SK-N-SH (cell line): ENCODE measurements around the gene TLE1. TPM values are rescaled to one million over a fixed set of nuclear protein-coding genes. Genes with fewer than 3 reads are reported as not detected.

Source experiments
- CTCF ChIA-PET: fragments of 300-600, 350-600 bp; formaldehyde crosslinking; extraction: SDS; loops from one replicate; lab custom pipeline; 2021; lab: Yijun Ruan, JAX
- POLR2A ChIA-PET: fragments of 350-600 bp; sonication (Branson Sonifier 250); formaldehyde crosslinking; extraction: SDS; loops from one replicate; lab custom pipeline; 2020; ENCODE audit warnings: antibody characterized with exemption, inconsistent platforms; lab: Yijun Ruan, JAX
- DNase-seq: peaks from one replicate; pipeline ENCODE4 v3.0.0; 2012
- H2AFZ ChIP-seq: fragments of 200-600 bp; sonication (generic); 2 replicates; pipeline ENCODE4 v1.8.1; 2016; ENCODE audit warnings: antibody characterized with exemption, mild to moderate bottlenecking, low read depth
- H3F3A ChIP-seq: fragments of 200-600 bp; sonication (generic); replicated peaks from 2 replicates; pipeline ENCODE3; 2016; ENCODE audit warnings: antibody characterized with exemption, mild to moderate bottlenecking; ENCODE audit not compliant: insufficient read depth
- H3K27ac ChIP-seq, 2 experiments: fragments of 200-500 bp in 1 of 2; fragments of 200-600 bp in 1 of 2; sonication (Bioruptor generic) in 1 of 2; sonication (generic), shearing (Covaris generic) in 1 of 2; 2 replicates each; pipeline versions ENCODE4 v1.5.1 to v1.6.1; 2014 to 2016; ENCODE audit warnings: low read depth in 2 of 2, inconsistent platforms in 1 of 2, low read length in 1 of 2, mild to moderate bottlenecking in 1 of 2, mixed read lengths in 1 of 2
- H3K27me3 ChIP-seq: fragments of 200-600 bp; sonication (generic), shearing (Covaris generic); 2 replicates; pipeline ENCODE4 v1.6.1; 2016; ENCODE audit warnings: mixed run types; ENCODE audit not compliant: insufficient read depth
- H3K36me3 ChIP-seq, 2 experiments: fragments of 200-500 bp in 1 of 2; fragments of 200-600 bp in 1 of 2; sonication (Bioruptor generic) in 1 of 2; sonication (generic) in 1 of 2; replicated peaks in 1 of 2; 2 replicates each; pipeline versions ENCODE3 to v1.5.1; 2014 to 2016; ENCODE audit warnings: low read length in 1 of 2, mild to moderate bottlenecking in 1 of 2; ENCODE audit not compliant: insufficient read depth in 2 of 2, control insufficient read depth in 1 of 2
- H3K4me1 ChIP-seq, 2 experiments: fragments of 200-500 bp in 1 of 2; fragments of 200-600 bp in 1 of 2; sonication (Bioruptor generic) in 1 of 2; sonication (generic), shearing (Covaris generic) in 1 of 2; 2 replicates each; pipeline versions ENCODE4 v1.5.1 to v1.6.1; 2014 to 2016; ENCODE audit warnings: low read depth in 1 of 2, low read length in 1 of 2, mixed run types in 1 of 2; ENCODE audit not compliant: insufficient read depth in 2 of 2, control insufficient read depth in 1 of 2
- H3K4me2 ChIP-seq: fragments of 200-600 bp; sonication (generic), shearing (Covaris generic); 2 replicates; pipeline ENCODE4 v1.6.1; 2017; ENCODE audit warnings: mixed run types
- H3K4me3 ChIP-seq, 2 experiments: fragments of 200-500 bp in 1 of 2; fragments of 200-600 bp in 1 of 2; sonication (Bioruptor generic) in 1 of 2; sonication (generic), shearing (Covaris generic) in 1 of 2; 2 replicates each; pipeline versions ENCODE4 v1.5.1 to v1.8.1; 2014 to 2016; ENCODE audit warnings: low read depth in 2 of 2, inconsistent platforms in 1 of 2, low read length in 1 of 2, mild to moderate bottlenecking in 1 of 2, mixed read lengths in 1 of 2, moderate library complexity in 1 of 2
- H3K79me2 ChIP-seq: fragments of 200-600 bp; sonication (generic); 2 replicates; pipeline ENCODE4 v1.8.1; 2017; ENCODE audit warnings: mild to moderate bottlenecking; ENCODE audit not compliant: insufficient read depth
- H3K9ac ChIP-seq: fragments of 200-600 bp; sonication (generic); 2 replicates; pipeline ENCODE4 v1.6.1; 2017; ENCODE audit warnings: mixed run types
- H3K9me2 ChIP-seq: fragments of 200-600 bp; sonication (generic); 2 replicates; pipeline ENCODE4 v1.6.1; 2017; ENCODE audit warnings: mixed run types
- H3K9me3 ChIP-seq: fragments of 200-600 bp; sonication (generic); 2 replicates; pipeline ENCODE4 v1.6.1; 2017; ENCODE audit warnings: mixed run types, mild to moderate bottlenecking, moderate library complexity
- H4K20me1 ChIP-seq: fragments of 200-600 bp; sonication (generic); 2 replicates; pipeline ENCODE4 v1.6.1; 2017; ENCODE audit warnings: mild to moderate bottlenecking, mixed run types; ENCODE audit not compliant: insufficient read depth
- FOXJ3 ChIP-seq: sonication (generic); formaldehyde crosslinking; IDR thresholded peaks from 2 replicates; pipeline ENCODE4 v1.5.1; 2020; ENCODE audit warnings: mild to moderate bottlenecking, missing genetic modification reagents
- GABPA ChIP-seq: IDR thresholded peaks from 2 replicates; pipeline ENCODE4 v1.4.0; 2012; ENCODE audit warnings: low read depth, mild to moderate bottlenecking
- GATA2 ChIP-seq: sonication (generic); formaldehyde crosslinking; IDR thresholded peaks from 2 replicates; pipeline ENCODE4 v1.5.0; 2020; ENCODE audit warnings: mild to moderate bottlenecking, missing genetic modification reagents
- JUND ChIP-seq: IDR thresholded peaks from 2 replicates; pipeline ENCODE4 v1.4.0; 2012
- MEF2A ChIP-seq: IDR thresholded peaks from 2 replicates; pipeline ENCODE4 v1.4.0; 2012; ENCODE audit warnings: low read depth, borderline replicate concordance
- MXI1 ChIP-seq: IDR thresholded peaks from 2 replicates; pipeline ENCODE4 v1.6.1; 2012; ENCODE audit warnings: mild to moderate bottlenecking, low read depth, low read length, improper control_type of control experiment
- NFIC ChIP-seq: IDR thresholded peaks from 2 replicates; pipeline ENCODE4 v1.4.0; 2012; ENCODE audit warnings: borderline replicate concordance
- NRF1 ChIP-seq: IDR thresholded peaks from 2 replicates; pipeline ENCODE4 v1.6.1; 2012; ENCODE audit warnings: low read depth, mild to moderate bottlenecking, low read length
- POLR2AphosphoS5 ChIP-seq: IDR thresholded peaks from 2 replicates; pipeline ENCODE4 v1.6.1; 2012; ENCODE audit warnings: low read depth, low read length
- RAD21 ChIP-seq: IDR thresholded peaks from 2 replicates; pipeline ENCODE4 v1.6.1; 2012; ENCODE audit warnings: mild to moderate bottlenecking, low read length
- REST ChIP-seq: IDR thresholded peaks from 2 replicates; pipeline ENCODE4 v1.6.1; 2012; ENCODE audit warnings: mild to moderate bottlenecking, low read depth, low read length, moderate library complexity
- RFX5 ChIP-seq: IDR thresholded peaks from 2 replicates; pipeline ENCODE4 v1.6.1; 2012; ENCODE audit warnings: mild to moderate bottlenecking, improper control_type of control experiment, low read length
- RXRA ChIP-seq: IDR thresholded peaks from 2 replicates; pipeline ENCODE4 v1.4.0; 2012; ENCODE audit warnings: low read depth, mild to moderate bottlenecking, borderline replicate concordance
- TCF12 ChIP-seq: IDR thresholded peaks from 2 replicates; pipeline ENCODE4 v1.4.0; 2012
- TEAD4 ChIP-seq: IDR thresholded peaks from 2 replicates; pipeline ENCODE4 v1.4.0; 2012; ENCODE audit warnings: mild to moderate bottlenecking, borderline replicate concordance; ENCODE audit not compliant: insufficient read depth
- WGBS: methylation state at CpG from one replicate; pipeline ENCODE4 v1.1.6; 2017; ENCODE audit warnings: low lambda C conversion rate; 5-methylcytosine and 5-hydroxymethylcytosine counted together
- polyA plus RNA-seq, 3 experiments: library from polyadenylated mRNA; depleted of rRNA; stranded (reverse); fragments of >200 nt; gene quantifications; 2 replicates each; pipeline ENCODE4 v1.2.3, GENCODE V29; 2012
- TF ChIP-seq, protein P1 (sequence below): IDR thresholded peaks from 2 replicates; pipeline ENCODE4 v1.4.0; 2012; ENCODE audit warnings: low read depth, borderline replicate concordance
- TF ChIP-seq, protein P2 (sequence below): IDR thresholded peaks from 2 replicates; pipeline ENCODE4; 2012

The TLE1 gene
- polyA plus RNA-seq, 1 of the 3 experiments (the other 2 are of a cell fraction), result 33.0 TPM

GRCh38 chr9:81584099-81584498, 105.2 kb downstream of the TLE1 start:
- 94% methylated on average over 8 of the region's 8 CpGs for WGBS
- Histone ChIP-seq H3K27ac (no peak overlapping the region), H3K9me3 (no peaks in the 10 kb centered on the region), H3K4me3 (no peak overlapping the region), H3K9ac (no peak overlapping the region), H3K9me2 (no peaks in the 10 kb centered on the region), H4K20me1 (no peaks in the 10 kb centered on the region), H3K27me3 (no peaks in the 10 kb centered on the region), H2AFZ (no peak overlapping the region), H3K36me3 (peaks cover 11 to 21% of the 10 kb centered on the region in 2 experiments), H3K4me2 (no peak overlapping the region), H3F3A (no peaks in the 10 kb centered on the region), H3K4me1 (peaks cover 0 to 9% of the 10 kb centered on the region in 2 experiments; a peak in 2 of 4 replicates), H3K79me2 (no peaks in the 10 kb centered on the region)
- POLR2A ChIA-PET, result no interaction called here
- CTCF ChIA-PET, result no interaction called here
- TF ChIP-seq GABPA (no peak), RXRA (no peak), FOXJ3 (CRISPR knock-in tag) (no peak), MXI1 (no peak), RFX5 (no peak), REST (no peak), POLR2AphosphoS5 (no peak), RAD21 (no peak), NRF1 (no peak), NFIC (no peak), GATA2 (no peak), MEF2A (no peak), JUND (no peak), TCF12 (no peak), TEAD4 (no peak)
- TF ChIP-seq, protein P1, sequence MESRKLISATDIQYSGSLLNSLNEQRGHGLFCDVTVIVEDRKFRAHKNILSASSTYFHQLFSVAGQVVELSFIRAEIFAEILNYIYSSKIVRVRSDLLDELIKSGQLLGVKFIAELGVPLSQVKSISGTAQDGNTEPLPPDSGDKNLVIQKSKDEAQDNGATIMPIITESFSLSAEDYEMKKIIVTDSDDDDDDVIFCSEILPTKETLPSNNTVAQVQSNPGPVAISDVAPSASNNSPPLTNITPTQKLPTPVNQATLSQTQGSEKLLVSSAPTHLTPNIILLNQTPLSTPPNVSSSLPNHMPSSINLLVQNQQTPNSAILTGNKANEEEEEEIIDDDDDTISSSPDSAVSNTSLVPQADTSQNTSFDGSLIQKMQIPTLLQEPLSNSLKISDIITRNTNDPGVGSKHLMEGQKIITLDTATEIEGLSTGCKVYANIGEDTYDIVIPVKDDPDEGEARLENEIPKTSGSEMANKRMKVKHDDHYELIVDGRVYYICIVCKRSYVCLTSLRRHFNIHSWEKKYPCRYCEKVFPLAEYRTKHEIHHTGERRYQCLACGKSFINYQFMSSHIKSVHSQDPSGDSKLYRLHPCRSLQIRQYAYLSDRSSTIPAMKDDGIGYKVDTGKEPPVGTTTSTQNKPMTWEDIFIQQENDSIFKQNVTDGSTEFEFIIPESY, result no peak
- TF ChIP-seq, protein P2, sequence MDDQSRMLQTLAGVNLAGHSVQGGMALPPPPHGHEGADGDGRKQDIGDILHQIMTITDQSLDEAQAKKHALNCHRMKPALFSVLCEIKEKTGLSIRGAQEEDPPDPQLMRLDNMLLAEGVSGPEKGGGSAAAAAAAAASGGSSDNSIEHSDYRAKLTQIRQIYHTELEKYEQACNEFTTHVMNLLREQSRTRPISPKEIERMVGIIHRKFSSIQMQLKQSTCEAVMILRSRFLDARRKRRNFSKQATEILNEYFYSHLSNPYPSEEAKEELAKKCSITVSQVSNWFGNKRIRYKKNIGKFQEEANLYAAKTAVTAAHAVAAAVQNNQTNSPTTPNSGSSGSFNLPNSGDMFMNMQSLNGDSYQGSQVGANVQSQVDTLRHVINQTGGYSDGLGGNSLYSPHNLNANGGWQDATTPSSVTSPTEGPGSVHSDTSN, result no peak
- DNase-seq, result no peak
